ENCODE results near the gene APPL2.

- TF ChIP-seq POLR2A (IDR thresholded peaks at IDR 0.05) (no peak), CTCF (IDR thresholded peaks at IDR 0.05) (no peak)
Measured at GRCh38 chr12:105224399-105224798, 11.6 kb downstream of the APPL2 start.

All from transverse colon (tissue), 3 donors.